PFSK-1 (cell line): Measurements from ENCODE around the gene RBM47.

Source experiments
- FOXP2 ChIP-seq: optimal IDR thresholded peaks from 2 replicates; pipeline ENCODE3; 2011; ENCODE audit warnings: borderline replicate concordance, control low read depth, inconsistent platforms; ENCODE audit not compliant: insufficient read depth; ENCODE audit errors: extremely low read length, extremely low read depth
- POLR2AphosphoS5 ChIP-seq: IDR thresholded peaks from 2 replicates; pipeline ENCODE4 v1.6.1; 2012; ENCODE audit warnings: low read depth, mild to moderate bottlenecking, control low read depth, low read length, moderate library complexity
- REST ChIP-seq, 2 experiments: IDR thresholded peaks; 2 replicates each; pipeline versions ENCODE4 v1.6.1 to v1.8.0; 2011 to 2012; ENCODE audit warnings: low read depth in 2 of 2, low read length in 2 of 2, control low read depth in 1 of 2, inconsistent platforms in 1 of 2, mild to moderate bottlenecking in 1 of 2, moderate library complexity in 1 of 2; ENCODE audit not compliant: insufficient read depth in 1 of 2
- SIN3A ChIP-seq: IDR thresholded peaks from 2 replicates; pipeline ENCODE4 v1.6.1; 2012; ENCODE audit warnings: mild to moderate bottlenecking, low read length, moderate library complexity, borderline replicate concordance; ENCODE audit not compliant: insufficient read depth
- TAF1 ChIP-seq: IDR thresholded peaks from 2 replicates; pipeline ENCODE4 v1.6.1; 2012; ENCODE audit warnings: low read length, control low read depth, borderline replicate concordance; ENCODE audit not compliant: insufficient read depth

GRCh38 chr4:40600850-40601249 lies 28.8 kb downstream of the RBM47 start:
- TF ChIP-seq REST (IDR thresholded peaks at IDR 0.05; ENCODE audit: insufficient read depth in 1 of 2, low read depth in 2 of 2, low read length in 2 of 2): no peak
- no peak for TF ChIP-seq POLR2AphosphoS5
- TF ChIP-seq TAF1: no peak
- no peak for TF ChIP-seq SIN3A
- TF ChIP-seq FOXP2: no peak
